GM21526 (cell line): ENCODE data around the gene TXLNG.
"Not testable (repeated sequence)": the region's sequence is repeated elsewhere in the genome, so short reads cannot be mapped to it uniquely, and the experiment has no call there.

ENCODE experiments used
- ATAC-seq: cut with Tn5 transposase; IDR thresholded peaks from one replicate; pipeline ENCODE4 v1.9.1; 2021; ENCODE audit warnings: moderate library complexity; ENCODE audit not compliant: unreplicated experiment, low FRiP score

The TXLNG gene

GRCh38 chrX:16836371-16836770, 50.1 kb downstream of the TXLNG start:
- peak; percentile 70 for ATAC-seq

- ATAC-seq: no peak
These were observed 52.2 kb downstream of the TXLNG start for GRCh38 chrX:16838202-16839066.

DNA sequence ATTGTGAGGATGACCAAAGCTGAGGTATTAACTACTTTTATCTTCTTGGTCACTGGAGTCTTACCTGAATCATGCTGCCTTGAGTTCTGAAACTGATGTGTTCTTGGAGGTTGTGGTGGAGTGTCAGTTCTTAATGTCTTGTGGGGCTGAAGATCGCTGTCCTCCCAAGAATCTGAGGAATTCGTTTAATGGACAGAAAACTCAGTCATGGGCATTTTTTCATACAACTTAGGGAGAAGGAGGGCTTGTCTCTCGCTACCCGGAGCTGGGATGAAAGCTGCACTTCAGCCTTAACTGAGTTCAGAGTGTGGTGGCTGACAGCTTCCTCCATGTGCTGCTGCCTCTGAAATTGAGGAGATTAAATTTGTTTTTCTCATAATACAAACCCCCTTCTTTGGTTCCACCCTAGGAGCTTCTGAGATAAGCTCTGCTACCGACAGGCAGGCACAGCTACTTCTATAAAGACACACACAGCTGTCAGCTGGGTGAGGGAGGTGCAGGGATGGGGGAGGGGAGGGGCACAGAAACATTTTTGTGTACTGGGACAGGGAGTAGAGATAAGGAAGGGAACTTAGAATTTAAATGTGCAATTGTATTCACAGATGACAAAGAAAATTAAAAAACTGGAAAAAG, 53.1 kb downstream of the TXLNG start:
- no peak for ATAC-seq

DNA sequence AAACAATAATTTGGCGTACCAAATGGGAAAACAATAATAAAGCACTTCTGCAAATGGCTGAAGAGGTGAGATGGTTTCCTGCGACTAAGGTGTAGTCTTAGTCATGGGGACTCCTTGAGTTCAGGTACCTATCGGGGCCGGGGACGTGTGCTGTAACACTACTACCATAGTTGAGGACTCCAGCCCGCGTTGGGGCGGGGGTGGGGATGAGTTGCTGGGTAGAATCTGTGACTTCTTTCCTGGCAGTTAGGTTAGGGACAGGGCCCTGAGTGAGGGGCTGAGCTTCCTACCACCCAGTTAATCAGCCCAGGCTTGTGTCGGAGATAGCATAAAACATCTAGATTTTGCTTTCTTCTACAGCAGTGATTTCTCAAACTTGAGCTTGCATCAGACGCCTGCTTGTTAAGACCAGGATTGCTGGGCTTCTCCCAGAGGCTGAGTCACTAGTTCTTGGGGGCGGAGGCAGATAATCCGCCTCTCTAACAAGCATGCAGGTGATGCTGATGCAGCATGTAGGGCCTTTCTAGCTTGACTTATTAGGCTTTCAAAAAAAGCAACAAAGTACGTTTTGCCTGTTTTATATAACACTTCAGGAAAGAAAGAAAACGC, 53.7 kb downstream of the TXLNG start:
- no peak for ATAC-seq

DNA sequence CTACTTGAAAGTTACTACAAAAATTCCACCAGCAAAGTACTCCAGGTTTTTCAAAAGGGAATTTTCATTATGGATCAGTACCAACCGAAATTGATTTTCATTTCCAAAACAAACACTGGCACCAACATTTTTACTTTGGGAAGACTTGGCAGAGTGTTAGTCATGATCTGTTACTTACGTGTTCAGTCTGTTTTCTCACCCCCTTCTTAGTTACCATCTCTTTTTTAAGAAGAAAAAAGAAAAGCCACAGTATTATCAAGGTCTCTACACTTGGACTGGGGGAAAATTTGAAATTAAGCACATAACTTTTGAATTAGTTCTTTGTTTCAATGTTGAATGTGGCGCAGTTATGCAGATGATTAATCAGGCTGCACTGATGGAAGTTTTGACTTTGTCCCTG, 56.4 kb downstream of the TXLNG start:
- no peak for ATAC-seq

DNA sequence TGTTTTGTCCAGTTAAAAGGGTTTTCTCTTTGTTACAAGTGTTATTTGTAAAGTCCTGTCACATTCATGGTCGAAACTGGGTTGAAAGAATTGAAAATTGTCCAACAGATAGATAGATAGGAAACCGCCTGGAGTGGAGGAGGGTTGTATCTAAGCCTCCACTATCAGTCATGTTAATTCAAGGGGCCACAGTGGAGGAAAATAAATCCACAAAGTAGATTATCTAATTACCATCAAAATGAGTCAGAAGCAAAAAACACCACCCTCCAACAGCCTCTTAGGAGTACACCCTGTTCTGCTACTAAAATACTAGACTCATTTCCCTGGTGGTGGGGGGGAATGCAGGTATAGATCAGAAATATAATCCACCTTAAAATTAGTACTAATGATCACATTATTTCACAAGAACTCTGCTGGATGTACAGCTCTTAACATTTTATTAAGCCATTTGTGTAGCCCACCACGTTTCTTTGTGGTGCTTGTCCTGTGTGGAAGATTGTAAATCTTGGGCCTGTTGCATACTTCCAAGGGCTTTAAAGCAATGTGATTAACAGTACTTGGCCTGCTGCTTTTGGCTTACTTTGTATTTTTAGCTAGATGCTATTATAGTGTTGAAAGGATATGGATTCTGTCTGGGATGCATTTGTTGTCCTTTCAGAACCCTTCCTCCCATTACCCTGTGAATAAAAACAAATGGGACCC, 57.1 kb downstream of the TXLNG start:
- ATAC-seq: no peak

DNA sequence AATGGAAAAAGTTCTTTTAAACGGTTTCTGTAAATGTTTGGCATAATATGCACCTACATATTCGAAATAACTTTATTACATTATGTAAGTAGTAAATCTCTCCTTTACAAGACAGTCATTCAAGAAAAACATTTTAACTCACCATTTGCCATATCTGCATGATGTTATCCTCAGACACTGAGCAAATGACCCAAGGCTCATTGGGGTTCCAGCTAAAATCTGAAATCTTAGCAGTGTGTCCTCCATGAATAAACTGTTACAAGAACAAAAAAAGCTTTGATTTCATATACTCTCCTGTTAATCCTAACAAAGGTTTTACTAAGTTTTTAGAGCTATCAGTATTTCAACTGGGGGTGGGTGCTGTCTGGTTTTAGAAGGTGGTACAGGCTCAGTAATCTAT, 59.4 kb downstream of the TXLNG start:
- ATAC-seq: no peak

DNA sequence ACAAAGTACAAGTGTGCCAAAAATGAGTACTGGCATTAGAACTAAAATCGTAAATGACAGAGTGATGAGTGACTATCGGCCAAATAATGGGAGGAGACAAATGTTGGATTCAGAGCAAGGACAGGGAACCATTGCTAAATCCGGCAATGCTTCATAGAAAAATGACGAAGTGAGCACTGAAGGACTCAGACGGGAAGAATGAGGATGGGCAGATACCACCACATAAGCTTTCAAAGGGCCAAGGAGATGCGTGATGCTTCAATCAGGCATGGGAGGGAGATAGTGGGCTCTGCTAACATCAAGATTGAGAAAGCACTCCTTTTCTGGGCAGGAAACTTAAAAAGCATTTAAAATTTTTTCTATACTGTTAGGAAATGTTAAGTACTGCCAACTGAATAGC, 62.3 kb downstream of the TXLNG start:
- ATAC-seq: no peak

- ATAC-seq: no peak
These were observed 65.2 kb downstream of the TXLNG start for GRCh38 chrX:16851421-16851820.

DNA sequence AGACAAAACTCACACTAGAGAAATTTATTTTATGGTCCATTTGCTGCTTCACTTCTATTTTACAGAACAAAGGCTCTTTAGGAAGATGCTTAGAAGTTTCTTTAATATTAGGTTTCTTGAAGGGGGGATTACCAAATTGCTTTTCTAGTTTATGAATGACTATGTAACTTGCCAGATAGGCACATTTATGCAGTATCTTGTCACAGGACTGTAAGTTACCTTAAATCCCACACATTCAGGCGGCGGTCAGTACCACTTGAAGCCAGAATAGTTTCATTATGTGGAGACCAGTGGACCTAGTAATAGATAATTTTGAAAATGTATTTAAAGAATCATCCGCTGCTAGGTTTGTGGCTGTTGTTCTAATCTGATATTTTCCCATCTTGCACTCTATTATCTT, 65.6 kb downstream of the TXLNG start:
- no peak for ATAC-seq

DNA sequence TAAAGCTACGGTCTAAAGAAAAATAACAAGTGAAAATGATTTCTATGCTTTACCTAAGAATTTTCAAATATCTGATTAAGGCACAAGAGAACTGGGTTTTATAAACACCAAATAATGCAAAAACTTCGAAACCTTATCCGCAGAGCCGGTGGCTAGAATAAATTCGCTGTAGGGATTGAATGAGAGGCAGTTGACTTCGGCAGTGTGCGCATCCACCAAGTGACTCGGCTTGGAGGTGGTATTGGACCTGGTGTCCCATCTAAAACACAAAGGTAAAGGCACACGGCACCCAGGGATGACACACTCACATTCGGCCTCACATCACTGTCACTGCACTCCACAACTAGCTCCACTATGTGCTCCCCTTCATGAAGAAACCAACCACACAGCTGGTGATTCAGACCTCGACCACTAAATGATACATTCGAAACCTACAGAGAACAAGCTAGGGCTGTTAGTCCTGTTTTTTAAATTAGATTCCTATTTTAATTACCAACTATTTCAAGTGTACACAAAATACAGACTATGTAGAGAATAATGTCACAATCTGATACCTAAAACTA, 66.4 kb downstream of the TXLNG start:
- ATAC-seq: no peak

GRCh38 chrX:16853537-16853936, 67.3 kb downstream of the TXLNG start:
- no peak for ATAC-seq

DNA sequence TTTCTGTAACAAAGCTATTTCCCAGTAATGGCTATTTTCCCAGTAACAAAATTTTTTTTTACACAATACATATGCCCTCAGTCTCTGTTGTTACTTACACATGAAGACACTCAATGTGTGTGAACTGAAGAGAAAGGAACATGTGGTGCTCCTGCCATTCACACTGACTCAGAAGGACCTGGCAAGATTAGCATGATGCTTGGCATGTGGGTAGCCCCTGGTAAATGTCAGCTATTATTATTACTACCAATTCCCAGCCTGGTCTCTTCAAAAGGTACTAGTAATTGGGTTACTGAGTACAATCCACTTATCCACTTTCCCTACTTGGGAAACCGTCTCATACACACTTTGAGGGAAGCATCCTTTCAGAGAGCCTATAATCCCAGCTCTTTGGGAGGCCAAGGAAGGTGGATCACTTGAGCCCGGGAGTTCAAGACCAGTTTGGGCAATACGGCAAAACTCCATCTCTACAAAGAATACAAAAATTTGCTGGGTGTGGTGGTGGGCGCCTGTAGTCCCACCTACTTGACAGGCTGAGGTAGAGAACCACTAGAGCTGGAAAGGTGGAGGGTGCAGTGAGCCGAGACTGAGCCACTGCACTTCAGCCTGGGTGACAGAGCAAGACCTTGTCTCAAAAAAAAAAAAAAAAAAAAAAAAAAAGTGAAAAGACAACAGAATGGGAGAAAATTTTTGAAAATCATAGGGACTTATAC, 69.3 kb downstream of the TXLNG start:
- ATAC-seq: no peak

- ATAC-seq: not testable (repeated sequence)
These were observed 69.8 kb downstream of the TXLNG start for GRCh38 chrX:16856076-16856404.

DNA sequence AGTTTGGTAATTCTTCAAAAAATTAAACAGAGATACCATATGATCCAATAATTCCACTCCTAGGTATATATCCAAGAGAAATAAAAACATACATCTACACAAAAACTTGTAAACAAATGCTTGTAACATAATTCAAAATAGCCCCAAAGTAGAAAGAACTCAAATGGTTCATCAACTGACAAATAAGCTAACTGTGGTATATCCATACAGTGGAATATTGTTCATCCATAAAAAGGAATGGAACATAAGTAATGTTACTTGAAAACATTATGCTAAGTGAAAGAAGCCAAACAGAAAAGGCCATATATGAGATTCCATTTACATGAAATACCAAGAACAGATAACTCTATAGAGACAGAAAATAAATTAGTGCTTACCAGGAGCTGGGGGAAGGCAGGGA, 70.5 kb downstream of the TXLNG start:
- ATAC-seq: no peak

DNA sequence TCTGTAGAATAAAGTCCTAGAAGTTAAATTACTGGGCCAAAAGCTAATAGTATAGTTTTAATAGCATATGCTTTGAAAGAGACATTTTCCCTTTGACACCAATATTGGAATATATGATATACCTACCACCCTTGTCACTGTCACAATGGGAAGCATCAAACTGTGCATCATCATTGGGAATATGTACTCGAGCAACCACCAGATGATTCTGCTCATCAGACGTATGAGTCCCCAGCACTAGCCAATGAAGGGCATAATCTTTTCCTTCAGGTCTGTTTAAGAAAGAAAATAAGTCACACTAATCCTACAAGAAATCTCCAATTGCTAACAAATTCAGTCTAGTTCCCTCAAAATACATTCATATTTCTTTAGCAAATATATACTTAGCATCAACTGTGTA, 76.6 kb downstream of the TXLNG start:
- no peak for ATAC-seq

DNA sequence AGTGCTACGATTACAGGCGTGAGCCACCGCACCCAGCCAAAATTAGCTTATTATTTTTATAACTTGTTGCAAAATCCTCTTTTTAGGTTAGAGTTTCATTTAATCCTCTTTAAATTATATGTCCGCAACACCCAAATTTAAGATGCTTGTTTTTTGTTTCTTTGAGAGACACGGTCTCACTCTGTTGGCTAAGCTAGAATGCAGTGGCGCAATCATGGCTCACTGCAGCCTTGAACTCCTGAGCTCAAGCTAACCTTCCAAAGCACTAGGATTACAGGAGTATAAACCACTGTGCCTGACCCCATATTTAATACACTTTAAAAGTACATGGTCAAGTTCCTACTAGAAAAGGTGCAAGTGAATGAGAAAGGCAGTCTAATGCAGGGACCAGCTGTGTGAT, 81.7 kb downstream of the TXLNG start:
- ATAC-seq: no peak

DNA sequence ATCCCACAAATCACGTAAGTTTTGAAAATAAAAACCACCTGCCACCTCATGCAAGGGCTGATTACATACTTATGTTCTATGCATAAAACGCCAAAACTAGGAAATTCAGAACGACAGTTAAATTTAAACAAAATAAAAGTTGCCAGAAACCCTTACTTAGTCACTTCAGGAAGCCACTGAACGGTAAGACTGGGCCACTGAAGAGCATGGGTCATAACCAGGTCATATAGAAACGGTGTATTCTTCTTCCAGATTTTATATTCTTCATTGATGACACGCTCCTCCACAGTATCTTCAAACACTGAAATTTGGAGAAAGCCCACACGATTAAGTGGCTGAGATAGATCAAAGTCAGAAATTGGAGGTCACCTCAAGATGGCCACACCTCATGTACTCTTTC, 82.7 kb downstream of the TXLNG start:
- no peak for ATAC-seq

DNA sequence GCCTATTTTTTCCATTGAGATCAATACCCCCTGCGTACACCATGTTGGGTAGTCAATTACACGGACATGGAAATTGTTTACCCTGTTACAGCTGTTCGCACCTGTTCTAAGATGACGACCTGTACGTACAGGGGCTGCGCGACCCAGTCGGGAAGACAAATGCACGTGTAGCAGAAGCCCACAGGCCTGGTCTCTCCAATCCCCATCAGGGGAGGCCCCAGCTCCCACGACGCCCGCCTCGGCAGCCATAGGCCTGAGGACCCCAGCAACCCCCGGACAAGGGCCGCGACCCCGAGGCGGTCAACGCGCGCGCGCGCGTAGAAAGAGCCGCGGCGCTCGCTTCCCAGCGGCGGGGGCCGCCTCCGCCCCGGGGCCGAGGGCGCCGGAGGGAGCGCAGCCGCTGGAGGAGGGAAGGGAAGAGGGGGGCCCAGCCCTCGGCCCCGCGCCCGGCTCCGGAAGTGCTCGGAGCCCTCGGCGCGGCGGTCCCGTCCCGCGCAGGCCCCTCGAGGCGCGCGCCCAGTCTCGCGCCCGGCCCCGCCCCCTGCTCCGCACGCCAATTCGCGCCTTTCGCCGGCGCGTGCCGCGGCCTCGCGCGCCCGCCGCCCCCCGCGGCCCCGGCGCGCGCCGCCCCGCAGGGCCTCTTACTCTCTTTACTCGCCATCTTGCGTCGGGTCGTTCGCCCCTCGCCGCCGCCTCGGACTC, 83.3 kb downstream of the TXLNG start:
- peak; percentile 43 for ATAC-seq
